HG03066 (cell line): ENCODE data around the gene PPP1R3E.
"Not testable (repeated sequence)": the region's sequence is repeated elsewhere in the genome, so short reads cannot be mapped to it uniquely, and the experiment has no call there.

ENCODE experiments used
- ATAC-seq: cut with Tn5 transposase; IDR thresholded peaks from one replicate; pipeline ENCODE4 v1.9.1; 2021; ENCODE audit warnings: low read depth; ENCODE audit not compliant: unreplicated experiment

PPP1R3E gene

DNA sequence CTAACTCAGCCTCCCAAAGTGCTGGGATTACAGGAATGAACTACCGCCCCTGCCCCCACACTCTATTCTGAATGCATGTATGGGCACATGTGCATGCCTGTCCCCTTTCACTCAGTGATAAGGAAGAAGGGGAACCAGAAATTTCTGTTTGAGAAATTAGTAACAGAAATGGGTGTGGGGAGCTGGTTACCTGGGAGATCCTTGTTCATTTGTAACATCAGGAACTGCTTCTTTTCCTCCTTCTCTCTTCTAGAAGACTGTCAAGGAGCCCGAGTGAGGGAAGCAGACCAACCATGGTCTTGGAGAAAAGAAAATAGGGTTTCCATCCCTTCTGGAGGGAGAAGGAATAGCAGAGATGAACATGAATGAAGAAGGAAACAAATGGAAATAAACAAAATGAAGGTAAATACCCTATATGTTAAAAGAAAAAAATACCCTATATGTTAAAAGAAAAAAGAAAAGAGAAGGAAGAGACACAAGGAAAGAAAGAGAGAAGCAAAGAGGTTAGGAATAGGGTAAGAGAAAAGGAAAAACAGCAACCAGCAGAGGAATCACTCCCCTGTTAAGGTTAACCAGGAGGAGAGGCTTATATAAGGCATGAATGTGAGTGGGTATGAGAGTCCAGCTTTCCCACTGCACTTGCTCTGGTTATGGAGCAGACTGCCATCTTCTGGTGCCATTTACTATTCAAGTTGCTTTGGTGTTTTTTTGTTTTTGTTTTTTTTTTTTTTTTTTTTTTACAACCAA lies 3.3 kb downstream of the PPP1R3E start:
- ATAC-seq: no peak

DNA sequence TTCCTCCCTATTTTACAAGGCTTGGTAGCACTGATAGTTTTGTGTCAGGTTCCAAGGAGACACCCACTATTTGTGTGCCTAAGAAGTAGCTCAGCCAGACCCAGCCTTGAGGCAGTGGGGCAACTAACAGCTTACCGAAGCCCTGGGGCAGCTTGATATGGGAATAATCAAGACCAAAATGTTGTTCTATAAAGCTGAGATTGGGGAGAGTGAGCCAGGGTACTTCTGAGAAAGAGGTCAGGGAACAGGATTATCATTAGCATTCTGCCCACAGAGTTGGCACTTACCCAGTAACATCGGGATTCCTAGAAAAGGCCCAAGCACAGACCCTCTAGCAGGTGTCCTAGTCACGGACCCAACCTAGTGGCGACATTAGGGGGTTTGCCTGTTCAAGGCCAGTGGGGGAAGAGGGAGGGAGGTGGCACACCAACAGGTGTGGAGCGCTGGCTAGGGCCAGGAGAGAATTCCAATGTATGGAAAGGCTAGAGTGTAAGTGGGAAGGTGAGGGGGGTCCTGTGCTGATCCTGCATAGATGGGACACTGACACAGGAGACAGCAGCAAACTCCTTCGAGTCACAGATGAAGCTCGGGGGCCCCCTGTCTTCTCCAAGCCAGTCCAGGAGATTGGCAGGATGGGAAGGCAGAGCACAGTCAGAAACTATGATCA lies 4.9 kb downstream of the PPP1R3E start:
- ATAC-seq: no peak

DNA sequence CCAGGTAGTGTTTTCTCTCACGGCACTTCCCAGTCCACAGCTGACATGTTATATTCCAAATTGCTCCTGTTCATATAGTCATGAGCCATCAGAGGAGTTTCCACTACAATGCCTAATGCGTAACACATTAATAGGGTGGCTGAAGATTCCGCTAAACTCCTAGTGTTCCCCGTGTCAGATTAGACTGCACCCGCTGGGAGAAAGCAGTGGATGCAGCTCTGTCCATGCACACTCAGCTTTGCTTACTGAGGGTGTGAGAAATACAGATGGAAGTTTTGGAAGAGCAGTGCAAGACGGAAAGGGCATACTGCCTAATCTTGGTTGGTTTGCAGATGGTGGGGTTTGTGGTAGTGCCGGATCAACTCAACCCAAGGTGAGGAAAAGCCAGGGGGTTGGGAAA lies 5.6 kb downstream of the PPP1R3E start:
- no peak for ATAC-seq

DNA sequence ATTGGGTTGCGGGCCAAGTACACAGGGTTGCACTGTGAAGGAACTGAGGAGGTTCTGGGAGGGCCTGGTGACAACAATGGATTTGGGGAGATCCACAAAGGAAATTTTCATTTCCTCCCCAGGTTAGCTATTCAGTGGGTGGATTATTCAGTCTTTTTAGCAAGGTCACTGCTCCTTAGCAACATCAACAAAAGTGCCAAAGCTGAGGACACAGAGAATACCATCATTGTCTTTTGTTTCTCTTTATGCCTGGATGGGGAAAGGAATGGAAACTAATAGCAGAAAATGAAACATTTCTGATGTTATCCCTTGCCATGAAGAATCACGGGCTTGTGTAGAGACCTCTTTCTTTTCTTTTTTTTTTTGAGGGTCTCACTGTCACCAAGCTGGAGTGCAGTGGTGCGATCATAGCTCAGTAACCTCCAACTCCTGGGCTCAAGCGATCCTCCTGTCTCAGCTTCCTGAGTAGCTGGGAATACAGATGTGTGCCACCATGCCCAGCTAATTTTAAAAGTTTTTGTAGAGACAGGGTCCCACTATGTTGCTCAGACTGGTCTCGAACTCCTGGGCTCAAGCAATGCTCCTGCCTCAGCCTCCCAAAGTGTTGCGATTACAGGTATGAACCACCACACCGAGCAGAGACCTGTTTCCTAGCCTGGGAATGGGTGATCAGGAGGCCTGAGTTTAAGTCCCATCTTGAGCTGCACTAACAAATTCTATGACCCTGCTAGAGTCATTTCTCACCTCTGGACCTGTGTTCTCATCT lies 6.5 kb downstream of the PPP1R3E start:
- ATAC-seq: no peak

DNA sequence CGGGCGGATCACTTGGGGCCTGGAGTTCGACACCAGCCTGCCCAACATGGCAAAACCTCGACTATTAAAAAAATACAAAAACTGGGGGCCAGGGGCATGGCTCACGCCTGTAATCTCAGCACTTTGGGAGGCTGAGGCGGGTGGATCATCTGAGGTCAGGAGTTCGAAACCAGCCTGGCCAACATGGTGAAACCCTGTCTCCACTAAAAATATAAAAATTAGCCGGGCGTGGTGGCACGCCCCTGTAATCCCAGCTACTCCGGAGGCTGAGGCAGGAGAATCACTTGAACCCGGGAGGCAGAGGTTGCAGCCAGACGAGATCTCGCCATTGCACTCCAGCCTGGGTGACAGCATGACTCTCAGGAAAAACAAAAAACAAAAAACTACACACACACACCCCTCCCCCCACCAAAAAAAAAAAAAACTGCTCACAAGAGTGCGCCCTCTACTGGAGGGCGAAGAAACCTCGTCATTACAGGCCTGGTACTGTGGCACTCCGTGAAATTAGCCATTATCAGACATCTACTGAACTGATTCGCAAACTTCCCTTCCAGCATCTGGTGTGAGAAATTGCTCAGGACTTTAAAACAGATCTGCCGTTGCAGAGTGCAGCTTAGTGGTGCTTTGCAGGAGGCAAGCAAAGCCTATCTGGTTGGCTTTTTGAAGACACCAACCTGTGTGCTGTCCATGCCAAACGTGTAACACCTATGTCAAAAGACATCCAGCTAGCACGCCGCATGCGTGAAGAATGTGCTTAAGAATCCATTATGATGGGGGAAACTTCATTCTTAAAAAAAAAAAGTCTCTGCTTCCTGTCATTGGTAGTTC lies 7.7 kb downstream of the PPP1R3E start:
- ATAC-seq: no peak

DNA sequence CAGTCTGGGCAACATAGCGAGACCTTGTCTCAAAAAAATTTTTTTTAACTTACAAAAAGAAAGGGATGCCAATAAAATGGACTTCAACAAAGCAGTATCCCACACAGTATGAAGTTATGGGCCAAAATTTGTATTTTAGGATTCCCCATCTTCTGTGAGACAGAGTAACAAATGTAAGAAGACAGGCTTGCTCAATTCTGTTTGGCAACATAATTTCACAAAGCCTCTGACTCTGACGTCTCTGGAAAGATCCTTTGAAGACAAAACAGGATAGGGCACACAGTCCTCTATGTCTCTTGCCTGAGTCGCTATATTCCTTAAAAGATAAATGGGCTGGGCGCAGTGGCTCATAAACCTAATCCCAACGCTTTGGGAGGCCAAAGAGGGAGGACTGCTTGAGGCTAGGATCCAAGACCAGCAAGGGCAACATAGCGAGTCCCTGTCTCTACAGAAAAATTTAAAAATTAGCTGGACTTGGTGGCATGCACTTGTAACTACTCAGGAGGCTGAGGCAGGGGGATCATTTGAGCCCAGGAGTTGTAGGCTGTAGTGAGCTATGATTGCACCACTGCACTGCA lies 15.7 kb downstream of the PPP1R3E start:
- no peak for ATAC-seq

DNA sequence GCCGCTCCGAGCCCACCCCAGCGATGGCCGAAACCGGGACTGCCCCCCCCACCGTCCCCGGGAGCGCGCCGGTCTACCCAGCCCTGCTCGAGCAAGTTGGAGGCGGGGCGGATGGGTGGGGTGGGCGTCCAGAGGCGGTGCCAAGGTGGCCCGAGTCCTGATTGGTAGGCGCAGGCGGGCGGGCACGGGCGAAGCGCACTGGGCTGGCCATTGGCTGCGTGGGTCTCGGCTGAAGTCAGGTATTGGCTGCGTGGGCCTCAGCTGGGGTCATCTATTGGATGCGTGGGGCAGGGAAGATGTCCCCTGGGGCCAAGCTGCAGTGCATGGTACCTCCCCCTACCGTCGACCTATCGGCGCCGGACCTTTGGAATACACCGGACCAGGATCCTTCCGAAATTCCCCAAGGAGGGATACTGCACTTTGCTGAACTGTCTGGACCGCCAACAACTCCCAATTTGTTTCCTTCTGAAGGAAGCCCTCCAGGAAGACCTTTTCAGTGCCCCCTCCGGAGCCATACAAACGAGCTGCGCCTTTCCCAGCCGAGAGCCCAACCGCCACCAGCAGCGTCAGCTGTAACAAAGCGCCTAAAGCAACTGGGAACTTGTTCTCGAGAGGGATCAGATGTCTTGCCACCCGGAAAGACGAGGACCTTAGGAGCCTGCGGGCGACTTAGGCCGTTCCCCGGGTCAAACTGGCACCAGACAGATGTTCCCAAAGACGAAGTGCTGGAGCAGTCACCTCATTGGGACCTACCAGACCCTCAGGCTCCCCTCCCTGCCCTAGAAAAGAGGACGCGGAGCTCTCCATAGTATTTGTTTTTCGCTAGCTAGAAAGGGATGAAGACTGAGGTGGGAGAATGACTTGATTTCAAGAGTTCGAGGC lies 16.4 kb downstream of the PPP1R3E start, which contains the start of gene HOMEZ:
HOMEZ (minus strand) TSS at position 113 of the 882 bp plus-strand sequence. CDS start 180 bp downstream, outside the sequence.
- peak; percentile 98 for ATAC-seq

DNA sequence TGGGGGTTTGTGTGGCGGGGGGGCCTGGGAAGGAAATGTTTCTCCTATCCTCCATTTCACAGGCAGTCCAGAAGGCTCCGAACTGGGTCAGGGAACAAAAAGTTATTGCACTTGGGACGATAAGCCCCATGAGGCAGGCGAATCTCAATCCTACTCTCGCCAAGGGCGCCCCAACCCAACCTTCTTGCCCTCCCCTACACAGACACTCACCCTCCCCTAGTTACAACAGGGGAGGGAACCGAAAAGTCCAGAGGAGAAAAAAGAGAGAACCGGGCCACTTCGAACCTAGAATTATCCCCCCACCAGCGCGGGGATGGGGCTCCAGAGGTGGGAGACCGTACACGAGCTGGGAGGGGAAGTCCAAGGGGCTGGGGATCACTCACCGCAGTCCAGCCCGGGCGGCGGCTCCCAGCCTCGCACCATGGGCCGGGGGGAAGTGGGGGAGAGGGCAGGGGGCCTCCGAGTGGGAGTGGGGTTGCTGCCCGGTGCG lies 17.1 kb downstream of the PPP1R3E start:
- ATAC-seq: peak; percentile 23

DNA sequence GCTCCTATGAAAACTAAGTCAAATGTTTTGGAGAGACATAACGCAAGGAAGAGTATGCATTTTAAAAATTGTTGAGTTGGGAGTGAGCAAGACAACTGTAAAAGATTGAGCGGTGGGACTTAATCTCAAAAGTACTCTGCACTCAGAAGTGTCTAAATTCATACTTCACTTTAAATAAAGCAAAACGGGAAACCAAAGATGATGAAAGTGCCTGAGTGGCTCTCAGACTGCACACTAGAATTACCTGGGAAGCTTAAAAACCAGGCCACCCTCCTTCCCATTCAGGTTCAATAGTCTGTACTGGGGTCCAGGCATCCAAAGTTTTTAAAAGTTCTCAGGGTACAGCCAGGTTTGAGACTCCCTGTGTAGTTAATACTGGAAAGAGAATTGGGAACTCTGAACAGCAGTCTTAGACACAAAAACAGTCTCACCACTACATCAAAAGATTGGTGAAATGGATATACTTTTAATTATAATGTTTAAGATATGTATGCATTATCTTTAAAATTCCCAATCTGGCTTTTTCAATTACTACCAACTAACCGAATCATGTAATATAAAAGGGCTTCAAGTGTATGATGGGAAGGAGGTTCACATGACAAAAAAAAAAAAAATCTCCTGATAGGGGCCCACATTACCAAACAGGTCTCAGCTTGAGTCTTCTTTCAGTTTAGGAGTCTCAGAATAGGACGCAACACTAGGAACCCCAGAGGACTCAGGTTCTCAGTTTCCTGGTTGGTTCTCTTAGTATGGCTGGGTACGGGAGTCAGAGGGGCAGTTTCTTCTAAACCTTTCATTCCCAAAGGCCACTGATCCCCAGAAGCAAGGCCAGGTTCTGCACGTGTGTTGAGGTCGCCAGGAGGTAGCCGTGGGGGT lies 17.8 kb downstream of the PPP1R3E start:
- ATAC-seq: no peak

DNA sequence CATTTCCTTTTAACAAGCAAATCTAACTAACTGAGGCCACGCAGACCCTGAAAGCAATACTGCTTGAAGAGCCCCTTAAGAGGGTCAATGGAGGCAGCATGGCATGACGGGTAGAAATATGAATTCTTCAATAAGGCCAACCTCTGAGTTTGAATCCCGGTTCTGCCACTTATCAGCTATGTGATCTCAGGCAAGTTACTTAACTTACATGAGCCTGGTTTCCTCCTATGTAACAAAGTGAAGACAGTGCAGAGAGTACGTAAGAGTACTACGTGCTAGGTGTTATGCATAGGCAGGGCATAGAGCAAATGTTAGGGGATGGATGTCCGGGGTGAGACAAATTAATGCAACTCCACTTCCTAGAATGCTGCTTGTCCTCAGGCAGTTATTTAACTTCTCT lies 21.4 kb downstream of the PPP1R3E start:
- ATAC-seq: no peak

DNA sequence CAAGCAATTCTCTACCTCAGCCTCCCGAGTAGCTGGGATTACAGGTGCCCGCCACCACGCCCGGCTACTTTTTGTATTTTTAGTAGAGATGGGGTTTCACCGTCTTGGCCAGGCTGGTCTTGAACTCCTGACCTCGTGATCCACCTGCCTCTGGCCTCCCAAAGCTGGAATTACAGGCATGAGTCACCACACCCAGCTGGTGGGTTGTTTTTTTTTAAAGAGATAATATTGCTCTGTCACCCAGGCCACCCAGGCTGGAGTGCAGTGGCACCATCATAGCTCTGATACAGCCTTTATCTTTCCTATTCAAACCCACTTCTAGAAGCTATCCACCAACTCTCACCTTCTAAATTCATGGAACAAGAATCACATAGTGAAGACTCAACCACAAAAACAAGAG lies 24.7 kb downstream of the PPP1R3E start:
- not testable (repeated sequence) for ATAC-seq

DNA sequence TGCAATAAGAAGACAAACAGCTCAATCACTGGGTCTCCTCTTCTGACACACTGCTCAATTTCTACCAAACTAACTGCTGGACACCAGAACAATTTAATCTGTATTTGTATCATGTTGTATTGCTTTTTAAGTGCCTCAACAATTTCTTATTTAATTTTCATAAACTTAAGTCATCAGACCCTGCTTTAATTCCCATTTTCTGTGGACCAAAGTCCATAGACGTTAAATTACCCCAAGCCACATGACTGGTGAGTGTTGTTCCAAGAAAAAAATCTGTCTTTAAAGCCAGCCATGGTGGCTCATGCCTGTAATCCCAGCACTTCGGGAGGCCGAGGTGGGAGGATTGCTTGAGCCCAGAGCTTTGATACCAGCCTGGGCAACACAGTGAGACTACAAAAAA lies 25.5 kb downstream of the PPP1R3E start:
- ATAC-seq: no peak

DNA sequence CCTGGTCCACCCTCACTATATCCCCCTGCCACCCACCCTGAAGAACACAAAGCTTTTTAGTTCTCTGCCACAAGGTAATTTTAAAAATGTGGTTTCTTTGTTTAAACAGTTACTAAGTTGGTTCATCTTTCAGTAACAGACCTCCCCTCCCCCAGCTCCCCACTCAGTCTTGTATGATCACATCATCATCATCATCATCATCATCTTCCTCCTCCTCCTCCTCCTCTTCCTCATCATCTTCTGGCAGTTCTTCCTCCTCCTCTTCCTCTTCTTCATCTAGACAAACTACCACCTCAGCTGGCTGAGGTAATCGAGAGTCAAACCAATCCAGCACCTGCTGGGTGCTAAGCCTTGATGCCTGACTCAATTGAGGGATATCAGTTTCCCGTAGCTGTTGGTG lies 27.2 kb downstream of the PPP1R3E start:
- no peak for ATAC-seq

DNA sequence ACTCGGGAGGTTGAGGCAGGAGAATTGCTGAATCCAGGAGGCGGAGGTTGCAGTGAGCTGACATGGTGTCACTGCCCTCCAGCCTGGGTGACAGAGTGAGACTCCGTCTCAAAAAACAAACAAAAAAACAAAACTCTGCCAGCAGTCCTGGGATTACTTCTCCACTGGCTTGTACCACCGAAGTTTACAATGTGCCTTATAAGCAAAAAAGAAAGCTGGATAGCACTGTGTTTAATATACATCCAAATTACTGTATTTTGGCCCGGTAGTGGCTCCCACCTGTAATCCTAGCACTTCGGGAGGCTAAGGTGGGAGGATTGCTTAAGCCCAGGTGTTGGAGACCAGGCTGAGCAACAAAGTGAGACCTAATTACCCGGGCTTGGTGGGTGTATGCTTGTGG lies 33.5 kb downstream of the PPP1R3E start:
- ATAC-seq: no peak

DNA sequence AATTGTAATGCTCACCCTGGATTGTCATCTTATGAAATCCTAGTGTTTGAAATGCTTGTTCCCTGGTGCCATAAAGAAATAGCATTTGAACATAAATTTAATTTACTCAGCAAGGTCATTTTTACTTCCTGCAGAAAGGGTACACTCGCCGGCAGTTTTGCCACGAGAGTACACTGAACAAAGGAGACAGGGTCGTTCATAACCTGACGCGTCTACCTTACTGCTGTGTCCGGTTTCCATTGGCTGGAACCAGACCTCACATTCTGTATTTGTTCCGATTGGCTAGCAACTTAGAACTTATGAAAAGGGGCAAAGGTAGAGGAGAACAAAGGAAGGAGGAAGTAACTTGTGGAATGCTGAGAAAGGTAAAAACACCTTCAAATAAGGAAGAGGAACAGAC lies 41.8 kb downstream of the PPP1R3E start:
- ATAC-seq: not testable (repeated sequence)

DNA sequence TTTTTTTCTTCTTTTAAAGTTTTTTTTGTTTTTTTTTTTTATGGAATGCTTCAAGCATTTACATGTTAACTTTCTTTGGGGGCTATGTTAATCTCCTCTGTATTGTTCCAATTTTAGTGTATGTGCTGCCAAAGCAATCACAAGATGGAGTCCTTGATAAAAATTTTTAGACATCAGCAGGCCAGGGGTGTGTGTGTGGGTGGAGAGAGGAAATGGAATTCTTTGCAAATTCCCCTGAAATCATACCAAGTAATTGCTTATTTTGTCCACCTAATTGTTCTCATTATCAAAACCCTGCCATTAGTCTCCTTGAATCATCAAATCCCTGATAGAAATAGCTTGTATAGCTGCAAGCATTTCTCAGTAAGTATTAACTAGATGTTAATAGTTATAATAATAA lies 43.2 kb downstream of the PPP1R3E start:
- no peak for ATAC-seq

DNA sequence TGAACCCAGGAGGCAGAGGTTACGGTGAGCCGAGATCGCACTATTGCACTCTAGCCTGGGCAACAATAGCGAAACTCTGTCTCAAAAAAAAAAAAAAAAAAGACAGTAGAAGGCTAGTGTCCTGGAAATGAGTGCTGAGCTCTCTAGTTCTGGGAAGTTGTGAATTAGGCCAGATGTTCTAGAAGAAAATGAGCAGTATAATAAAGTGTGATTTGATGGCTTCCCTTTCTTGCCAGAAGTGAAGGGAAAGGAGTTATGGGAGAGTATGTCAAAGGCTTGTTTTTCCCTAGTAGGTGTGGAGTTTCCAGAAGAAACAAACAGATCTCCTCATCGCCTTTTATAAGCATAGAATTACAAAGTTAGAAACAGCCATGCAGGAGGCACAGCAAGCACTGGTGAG lies 44.4 kb downstream of the PPP1R3E start:
- no peak for ATAC-seq
